Endothelial cell of umbilical vein (primary cell): ENCODE results near the gene OMA1. TPM values are rescaled to one million over a fixed set of nuclear protein-coding genes. Genes with fewer than 3 reads are reported as not detected.

Experiments
- BruUV-seq: library from RNA; stranded (reverse); fragments of 400-500 nt; replicated peaks from 2 replicates; lab custom pipeline; 2021; lab: Mats Ljungman, UMichigan
- CTCF ChIA-PET: fragments of 300-600, 350-600 bp; sonication (Branson Sonifier 250); formaldehyde crosslinking; loops from one replicate; lab custom pipeline; 2021; ENCODE audit warnings: antibody characterized with exemption, inconsistent platforms; lab: Charles Lee
- POLR2A ChIA-PET: fragments of 300-600, 350-600 bp; sonication (Branson Sonifier 250); formaldehyde crosslinking; loops from one replicate; lab custom pipeline; 2021; ENCODE audit warnings: antibody characterized with exemption, inconsistent platforms; lab: Charles Lee
- DNase-seq: peaks from one replicate; pipeline ENCODE4 v3.0.0-alpha.2; 2011; ENCODE audit warnings: low read depth, low spot score
- FAIRE-seq: peaks from 2 replicates; lab custom pipeline; 2011; peaks lifted over from hg19 to GRCh38; lab: Jason Lieb, UNC
- H2AFZ ChIP-seq: 2 replicates; pipeline ENCODE4 v1.6.0; 2012; ENCODE audit warnings: low read depth, low read length, control low read depth, inconsistent platforms
- H3K27ac ChIP-seq: 2 replicates; pipeline ENCODE4 v1.5.1; 2011; ENCODE audit warnings: low read depth, mild to moderate bottlenecking, control low read depth, low read length, moderate library complexity; ENCODE audit not compliant: insufficient read depth
- H3K27me3 ChIP-seq, 2 experiments: 2 replicates each; pipeline versions ENCODE4 v1.6.0 to v1.6.1; 2011; ENCODE audit warnings: low read length in 2 of 2, mixed read lengths in 1 of 2; ENCODE audit not compliant: control insufficient read depth in 2 of 2, insufficient read depth in 2 of 2
- H3K36me3 ChIP-seq, 2 experiments: 2 replicates in 1 of 2; 3 replicates in 1 of 2; pipeline ENCODE4 v1.5.1; 2011; ENCODE audit warnings: low read length in 2 of 2, mild to moderate bottlenecking in 1 of 2, moderate library complexity in 1 of 2; ENCODE audit not compliant: control insufficient read depth in 2 of 2, insufficient read depth in 2 of 2; ENCODE audit errors: extremely low read depth in 1 of 2
- H3K4me1 ChIP-seq: 3 replicates; pipeline ENCODE4 v1.5.1; 2011; ENCODE audit warnings: mild to moderate bottlenecking, low read length; ENCODE audit not compliant: control insufficient read depth, insufficient read depth; ENCODE audit errors: extremely low read depth
- H3K4me2 ChIP-seq: 2 replicates; pipeline ENCODE4 v1.6.1; 2011; ENCODE audit warnings: low read length, control low read depth, mixed read lengths; ENCODE audit not compliant: insufficient read depth
- H3K4me3 ChIP-seq, 3 experiments: fragments of 200-600 bp in 1 of 3; sonication (generic), shearing (Covaris generic) in 1 of 3; replicated peaks in 1 of 3; 2 replicates each; pipeline ENCODE4 v1.5.1; 2011 to 2016; ENCODE audit warnings: control low read depth in 3 of 3, low read length in 3 of 3, mild to moderate bottlenecking in 2 of 3, inconsistent platforms in 1 of 3, low read depth in 1 of 3, moderate library complexity in 1 of 3; ENCODE audit not compliant: insufficient read depth in 1 of 3
- H3K79me2 ChIP-seq: 2 replicates; pipeline ENCODE4 v1.6.0; 2012; ENCODE audit warnings: low read length, inconsistent platforms; ENCODE audit not compliant: control insufficient read depth, insufficient read depth
- H3K9ac ChIP-seq: replicated peaks from 2 replicates; pipeline ENCODE3; 2011; ENCODE audit warnings: low read length, control low read depth; ENCODE audit not compliant: insufficient read depth; ENCODE audit errors: extremely low read depth
- H3K9me1 ChIP-seq: replicated peaks from 3 replicates; pipeline ENCODE4 v1.6.0; 2011; ENCODE audit warnings: mild to moderate bottlenecking, low read length; ENCODE audit not compliant: control insufficient read depth, insufficient read depth; ENCODE audit errors: extremely low read depth
- H3K9me3 ChIP-seq: replicated peaks from 2 replicates; pipeline ENCODE4 v1.5.1; 2012; ENCODE audit warnings: low read length, inconsistent platforms; ENCODE audit not compliant: control insufficient read depth, insufficient read depth
- H4K20me1 ChIP-seq: replicated peaks from 2 replicates; pipeline ENCODE3; 2011; ENCODE audit warnings: mild to moderate bottlenecking, low read length; ENCODE audit not compliant: control insufficient read depth, insufficient read depth; ENCODE audit errors: extremely low read depth
- CTCF ChIP-seq, 2 donors: IDR thresholded peaks; 1 replicate in 1 of 2; 2 replicates in 1 of 2; pipeline ENCODE4 v1.5.1; 2011; ENCODE audit warnings: low read length in 2 of 2, mild to moderate bottlenecking in 2 of 2, moderate library complexity in 2 of 2, control low read depth in 1 of 2, inconsistent platforms in 1 of 2, low read depth in 1 of 2; ENCODE audit not compliant: insufficient read depth in 1 of 2; ENCODE audit errors: extremely low read depth in 1 of 2
- EZH2 ChIP-seq: IDR thresholded peaks from 2 replicates; pipeline ENCODE4 v1.6.1; 2012; ENCODE audit warnings: borderline replicate concordance, low read depth, mild to moderate bottlenecking, moderate library complexity, low read length, inconsistent platforms; ENCODE audit not compliant: severe bottlenecking
- FOS ChIP-seq: IDR thresholded peaks from 2 replicates; pipeline ENCODE4 v1.6.1; 2011; ENCODE audit warnings: mild to moderate bottlenecking, low read length, moderate library complexity, borderline replicate concordance; ENCODE audit not compliant: insufficient read depth
- GATA2 ChIP-seq: IDR thresholded peaks from 2 replicates; pipeline ENCODE4 v1.7.0; 2011; ENCODE audit warnings: low read depth, mild to moderate bottlenecking, moderate library complexity, mixed read lengths, low read length; ENCODE audit not compliant: insufficient read length, insufficient read depth
- JUN ChIP-seq: IDR thresholded peaks from 2 replicates; pipeline ENCODE4 v1.6.1; 2011; ENCODE audit warnings: borderline replicate concordance, low read depth; ENCODE audit not compliant: insufficient read length, insufficient read depth
- MAX ChIP-seq: IDR thresholded peaks from 2 replicates; pipeline ENCODE4 v1.6.1; 2011; ENCODE audit not compliant: insufficient read depth, insufficient read length
- MYC ChIP-seq: IDR thresholded peaks from one replicate; pipeline ENCODE4 v1.6.1; 2011; ENCODE audit warnings: mild to moderate bottlenecking, low read depth, low read length
- POLR2A ChIP-seq: IDR thresholded peaks from 2 replicates; pipeline ENCODE4 v1.6.1; 2012; ENCODE audit warnings: low read depth, mild to moderate bottlenecking, control low read depth, low read length
- POLR2AphosphoS5 ChIP-seq: IDR thresholded peaks from 2 replicates; pipeline ENCODE4 v1.6.1; 2012; ENCODE audit warnings: low read depth, mild to moderate bottlenecking, control low read depth, low read length, moderate library complexity; ENCODE audit not compliant: insufficient read depth
- dilution Hi-C: fragments of 300-500 bp; cut with MboI; formaldehyde crosslinking; loops from one replicate; pipeline ENCODE4 v1.15.0; 2019; ENCODE audit warnings: low sequenced_read_pairs; ENCODE audit not compliant: extremely low pct_ligation_motif_present
- intact Hi-C: fragments of 100-400 bp; cut with micrococcal nuclease; formaldehyde crosslinking; loops from one replicate; pipeline ENCODE4 v1.10.0; 2022
- polyA plus RNA-seq, 4 experiments: library from polyadenylated mRNA; depleted of rRNA in 3 of 4; stranded (reverse) in 3 of 4; unstranded in 1 of 4; fragments of >200 nt; gene quantifications; 2 replicates each; pipeline versions ENCODE4 v1.2.1 to v1.2.3, GENCODE V29; 2011 to 2012; ENCODE audit warnings: missing spikeins in 1 of 4
- total RNA-seq: library from RNA; stranded (reverse); gene quantifications from 2 replicates; pipeline ENCODE4 v1.2.3, GENCODE V29; 2021

OMA1 gene
- total and polyA plus RNA-seq, 2 donors (not counting 3 experiments of a cell fraction or from before 2014, with no cell fraction given) = 4.0 to 4.6 TPM

DNA sequence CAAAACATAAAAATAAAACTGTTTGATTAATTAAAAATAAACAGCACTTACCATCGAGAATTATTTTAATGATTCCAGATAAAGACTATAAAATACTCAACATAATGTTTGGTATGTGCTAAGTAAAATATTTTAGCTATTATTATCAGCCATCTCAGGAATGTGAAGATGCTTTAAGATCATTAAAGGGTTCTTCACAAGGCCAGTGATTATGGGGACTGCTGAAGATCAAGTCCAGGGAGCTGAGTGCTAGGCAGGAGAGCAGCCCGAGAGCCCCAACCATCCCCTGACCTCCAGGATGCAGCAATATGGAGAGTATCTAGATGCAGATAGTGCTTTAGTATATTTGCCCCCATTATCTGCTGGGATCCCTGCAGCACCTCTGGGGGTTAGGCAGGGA, 35.1 kb upstream of the OMA1 start:
- BruUV-seq = no TSS peak
- Histone ChIP-seq H3K4me2 (no peak overlapping the region), H3K36me3 (no peaks in the 10 kb centered on the region), H3K79me2 (peaks cover 33% of the 10 kb centered on the region), H3K27ac (no peak overlapping the region), H3K9ac (no peak overlapping the region), H3K9me3 (no peaks in the 10 kb centered on the region), H3K4me3 (no peak overlapping the region), H3K27me3 (no peaks in the 10 kb centered on the region), H3K9me1 (no peaks in the 10 kb centered on the region), H3K4me1 (peaks cover 41% of the 10 kb centered on the region), H4K20me1 (no peaks in the 10 kb centered on the region), H2AFZ (no peak overlapping the region)
- intact Hi-C loops (no loop called here), dilution Hi-C loops (no loop called here)
- CTCF ChIA-PET = interaction anchor here (1.4 kb wide), 1 partner anchor 71 kb away, joined by 6 read pairs; no protein-coding TSS in a partner anchor
- DNase-seq (no peak), FAIRE-seq (no peak)
- no peak for TF ChIP-seq CTCF (IDR thresholded peaks at IDR 0.05; ENCODE audit: extremely low read depth in 1 of 2, insufficient read depth in 1 of 2, low read depth in 1 of 2, low read length in 2 of 2)
- no peak for TF ChIP-seq POLR2A
- TF ChIP-seq GATA2 = no peak
- no peak for TF ChIP-seq POLR2AphosphoS5
- TF ChIP-seq EZH2 = no peak
- no peak for TF ChIP-seq JUN
- TF ChIP-seq FOS = no peak
- TF ChIP-seq MYC = no peak
- TF ChIP-seq MAX = no peak
- POLR2A ChIA-PET = no interaction called here
